ENCODE measurements around the gene YPEL3. TPM values are rescaled to one million over a fixed set of nuclear protein-coding genes. Genes with fewer than 3 reads are reported as not detected.

YPEL3 gene
- total RNA-seq, 1 donor from 2014 or later, result 6.8 TPM

GRCh38 chr16:30141750-30142149 is 45.7 kb upstream of the YPEL3 start:
- Mint-ChIP-seq H3K4me3 (no peak overlapping the region), H3K27ac (no peak overlapping the region), H3K36me3 (no peaks in the 10 kb centered on the region), H3K27me3 (ENCODE audit: insufficient read depth, low read depth) (peaks cover 6% of the 10 kb centered on the region), H3K4me1 (no peaks in the 10 kb centered on the region), H3K9me3 (no peaks in the 10 kb centered on the region)
- no peak for TF ChIP-seq CTCF (IDR thresholded peaks at IDR 0.05)
- TF ChIP-seq EZH2phosphoT487 (IDR thresholded peaks at IDR 0.05), result no peak
- TF ChIP-seq EZH2 (IDR thresholded peaks at IDR 0.05), result no peak
- no peaks in the 10 kb centered on the region for H4K20me1 ChIP-seq (ENCODE audit: low read depth)
- no peaks in the 10 kb centered on the region for H3K9me3 ChIP-seq (ENCODE audit: low read depth)
- DNase-seq (ENCODE audit: low spot score), result no peak
- no peak overlapping the region for H3K4me3 ChIP-seq
- H3K4me2 ChIP-seq, result no peak overlapping the region
- no peaks in the 10 kb centered on the region for H3K27me3 ChIP-seq
- no peaks in the 10 kb centered on the region for H3K36me3 ChIP-seq
- no peaks in the 10 kb centered on the region for H3F3A ChIP-seq (ENCODE audit: low read depth)
- H3K27ac ChIP-seq, result no peak overlapping the region
- H3K79me2 ChIP-seq (ENCODE audit: low read depth), result no peaks in the 10 kb centered on the region
- no peak overlapping the region for H3K9ac ChIP-seq
- H3K4me1 ChIP-seq, result no peaks in the 10 kb centered on the region
- no peak overlapping the region for H2AFZ ChIP-seq (replicated peaks)

- H3K4me1 Mint-ChIP-seq, result no peaks in the 10 kb centered on the region
- no peaks in the 10 kb centered on the region for H3F3A ChIP-seq (ENCODE audit: low read depth)
Observed at GRCh38 chr16:30139583-30140481, 43.8 kb upstream of the YPEL3 start.

GRCh38 chr16:30137897-30138296 is 41.9 kb upstream of the YPEL3 start:
- Mint-ChIP-seq H3K27ac (no peak overlapping the region), H3K4me3 (no peak overlapping the region), H3K4me1 (no peaks in the 10 kb centered on the region), H3K9me3 (peaks cover 2% of the 10 kb centered on the region), H3K27me3 (ENCODE audit: insufficient read depth, low read depth) (peaks cover 12% of the 10 kb centered on the region), H3K36me3 (no peaks in the 10 kb centered on the region)
- H3K79me2 ChIP-seq (ENCODE audit: low read depth), result no peaks in the 10 kb centered on the region
- no peak overlapping the region for H3K4me2 ChIP-seq
- H3K4me1 ChIP-seq, result no peaks in the 10 kb centered on the region
- no peak overlapping the region for H3K4me3 ChIP-seq
- TF ChIP-seq CTCF (IDR thresholded peaks at IDR 0.05) (no peak), EZH2phosphoT487 (IDR thresholded peaks at IDR 0.05) (no peak), EZH2 (IDR thresholded peaks at IDR 0.05) (no peak)
- no peaks in the 10 kb centered on the region for H4K20me1 ChIP-seq (ENCODE audit: low read depth)
- no peaks in the 10 kb centered on the region for H3K36me3 ChIP-seq
- no peak overlapping the region for H2AFZ ChIP-seq (replicated peaks)
- H3K27me3 ChIP-seq, result no peaks in the 10 kb centered on the region
- H3K9ac ChIP-seq, result no peak overlapping the region
- no peak for DNase-seq (ENCODE audit: low spot score)
- no peak overlapping the region for H3K27ac ChIP-seq
- H3K9me3 ChIP-seq (ENCODE audit: low read depth), result no peaks in the 10 kb centered on the region
- H3F3A ChIP-seq (ENCODE audit: low read depth), result no peaks in the 10 kb centered on the region

More at GRCh38 chr16:30139583-30140481, 43.8 kb upstream of the YPEL3 start:
- Histone ChIP-seq H3K4me1 (no peaks in the 10 kb centered on the region), H3K9ac (no peak overlapping the region), H3K27ac (no peak overlapping the region), H3K4me2 (no peak overlapping the region), H3K27me3 (no peaks in the 10 kb centered on the region), H3K4me3 (no peak overlapping the region), H4K20me1 (ENCODE audit: low read depth) (no peaks in the 10 kb centered on the region), H2AFZ (replicated peaks) (no peak overlapping the region), H3K79me2 (ENCODE audit: low read depth) (no peaks in the 10 kb centered on the region), H3K9me3 (ENCODE audit: low read depth) (no peaks in the 10 kb centered on the region), H3K36me3 (no peaks in the 10 kb centered on the region)
- TF ChIP-seq EZH2 (IDR thresholded peaks at IDR 0.05), result no peak
- no peak for TF ChIP-seq CTCF (IDR thresholded peaks at IDR 0.05)
- no peak for TF ChIP-seq EZH2phosphoT487 (IDR thresholded peaks at IDR 0.05)
- no peaks in the 10 kb centered on the region for H3K36me3 Mint-ChIP-seq
- DNase-seq (ENCODE audit: low spot score), result no peak
- no peaks in the 10 kb centered on the region for H3K9me3 Mint-ChIP-seq
- no peak overlapping the region for H3K27ac Mint-ChIP-seq
- peaks cover 10% of the 10 kb centered on the region for H3K27me3 Mint-ChIP-seq (ENCODE audit: insufficient read depth, low read depth)
- H3K4me3 Mint-ChIP-seq, result no peak overlapping the region

Data from neural progenitor cell (in vitro differentiated cells).